Thoracic aorta (tissue), 2 donors: Measurements from ENCODE around the gene RARB. TPM values are rescaled to one million over a fixed set of nuclear protein-coding genes. Genes with fewer than 3 reads are reported as not detected.
A peak's percentile ranks its signal among the peaks of the same experiment; 100 is the strongest.

Experiments used
- ATAC-seq: fragments of 150-250 bp; one replicate; pipeline ENCODE4 v1.8.0; 2017; ENCODE audit warnings: low read depth; ENCODE audit not compliant: insufficient number of reproducible peaks, low FRiP score
- DNase-seq: peaks from one replicate; pipeline ENCODE4 v3.0.0-alpha.2; 2020; ENCODE audit warnings: low spot score
- H3K27ac ChIP-seq, 2 donors: fragments of 200-600 bp; sonication (generic); 1 replicate in 1 of 2; 2 replicates in 1 of 2; pipeline ENCODE4 v1.5.1; 2016; ENCODE audit warnings: mild to moderate bottlenecking in 2 of 2, moderate library complexity in 2 of 2
- H3K27me3 ChIP-seq: fragments of 200-600 bp; sonication (generic); replicated peaks from 2 replicates; pipeline ENCODE4 v1.6.0; 2016; ENCODE audit warnings: mild to moderate bottlenecking; ENCODE audit not compliant: insufficient read depth
- H3K36me3 ChIP-seq: fragments of 200-600 bp; sonication (generic); one replicate; pipeline ENCODE4 v1.5.1; 2016
- H3K4me1 ChIP-seq, 2 donors: fragments of 200-600 bp; sonication (generic); 1 replicate in 1 of 2; 2 replicates in 1 of 2; pipeline versions ENCODE4 v1.5.1 to v1.6.0; 2016; ENCODE audit warnings: low read depth in 2 of 2, mild to moderate bottlenecking in 1 of 2; ENCODE audit not compliant: control insufficient read depth in 1 of 2
- H3K4me3 ChIP-seq: fragments of 200-600 bp; sonication (generic); 2 replicates; pipeline ENCODE4 v1.5.1; 2016; ENCODE audit warnings: mild to moderate bottlenecking
- H3K9me3 ChIP-seq: fragments of 200-600 bp; sonication (generic); 2 replicates; pipeline ENCODE4 v1.5.1; 2016
- CTCF ChIP-seq: fragments of 200-600 bp; sonication (generic); IDR thresholded peaks from one replicate; pipeline ENCODE4 v1.5.1; 2019; ENCODE audit warnings: antibody characterized with exemption
- total RNA-seq, 2 donors: library from RNA; depleted of rRNA; stranded (reverse); fragments of >200 nt; gene quantifications; one replicate each; pipeline versions ENCODE4 v1.1.0 to v1.2.3, GENCODE V29; 2016

RARB gene
- total RNA-seq, 2 donors from 2014 or later = 3.8 to 12.3 TPM

- DNase-seq (no peak), ATAC-seq (peak; percentile 29)
- H3K4me3 ChIP-seq = peak overlapping the region; percentile 5
- H3K4me1 ChIP-seq = peaks cover 15 to 45% of the 10 kb centered on the region in 2 donors
- peak overlapping the region; percentile 86 to 87 for H3K27ac ChIP-seq
- H3K9me3 ChIP-seq = no peaks in the 10 kb centered on the region
- no peak for TF ChIP-seq CTCF
- H3K36me3 ChIP-seq = no peaks in the 10 kb centered on the region
- no peaks in the 10 kb centered on the region for H3K27me3 ChIP-seq
Observed at GRCh38 chr3:25508433-25508832, 80.4 kb downstream of the RARB start.

- H3K36me3 ChIP-seq = no peaks in the 10 kb centered on the region
- no peak for DNase-seq
- no peak for TF ChIP-seq CTCF
- peak overlapping the region; percentile 5 for H3K4me3 ChIP-seq
- peak overlapping the region; percentile 86 to 87 for H3K27ac ChIP-seq
- no peaks in the 10 kb centered on the region for H3K9me3 ChIP-seq
- no peaks in the 10 kb centered on the region for H3K27me3 ChIP-seq
- peaks cover 15 to 50% of the 10 kb centered on the region in 2 donors for H3K4me1 ChIP-seq
- ATAC-seq = peak; percentile 88
Observed at GRCh38 chr3:25508901-25509300, 80.8 kb downstream of the RARB start.

- Histone ChIP-seq H3K27me3 (no peaks in the 10 kb centered on the region), H3K27ac (peak overlapping the region in 1 of 2 donors; percentile 86), H3K4me1 (peaks cover 18 to 64% of the 10 kb centered on the region in 2 donors), H3K4me3 (no peak overlapping the region), H3K9me3 (no peaks in the 10 kb centered on the region), H3K36me3 (no peaks in the 10 kb centered on the region)
- no peak for DNase-seq
- ATAC-seq = no peak
- TF ChIP-seq CTCF = no peak
Observed at GRCh38 chr3:25510797-25511196, 82.7 kb downstream of the RARB start.

GRCh38 chr3:25511972-25512721, 84.1 kb downstream of the RARB start:
- peak overlapping the region; percentile 27 for H3K27ac ChIP-seq
- H3K36me3 ChIP-seq = no peaks in the 10 kb centered on the region
- no peak overlapping the region for H3K4me3 ChIP-seq
- DNase-seq (no peak), ATAC-seq (no peak)
- TF ChIP-seq CTCF = no peak
- H3K27me3 ChIP-seq = no peaks in the 10 kb centered on the region
- no peaks in the 10 kb centered on the region for H3K9me3 ChIP-seq
- peaks cover 18 to 60% of the 10 kb centered on the region in 2 donors for H3K4me1 ChIP-seq

GRCh38 chr3:25513642-25514266, 85.7 kb downstream of the RARB start:
- ATAC-seq (no peak), DNase-seq (no peak)
- H3K9me3 ChIP-seq = no peaks in the 10 kb centered on the region
- H3K27ac ChIP-seq = peak overlapping the region; percentile 8 to 30
- H3K27me3 ChIP-seq = no peaks in the 10 kb centered on the region
- peaks cover 13 to 44% of the 10 kb centered on the region in 2 donors for H3K4me1 ChIP-seq
- no peaks in the 10 kb centered on the region for H3K36me3 ChIP-seq
- peak overlapping the region; percentile 25 for H3K4me3 ChIP-seq
- TF ChIP-seq CTCF = no peak
